Posterior vena cava (tissue), 2 donors: ENCODE data around the gene KRT24. TPM values are rescaled to one million over a fixed set of nuclear protein-coding genes. Genes with fewer than 3 reads are reported as not detected.

Experiments used
- DNase-seq: peaks from one replicate; pipeline ENCODE4 v3.0.0-alpha.2; 2020; ENCODE audit warnings: low spot score
- intact Hi-C, 2 donors: fragments of 100-400 bp; cut with DNase I; formaldehyde crosslinking; loops; one replicate each; pipeline versions ENCODE4 v1.14.1 to v1.14.2; 2022 to 2023
- total RNA-seq, 2 donors: library from RNA; stranded (reverse); fragmentation: NEBNext Ultra II Directional; extraction: Animal tissue kit (Norgen Biotek cat#: 25700); gene quantifications; one replicate each; pipeline ENCODE4 v1.2.1, GENCODE V29; 2021
- donor health status: DM: yes; HTN: yes; CAD: no.
- donor health status: DM: yes; HTN: yes; CAD: no.

The KRT24 gene
- total RNA-seq, 2 donors from 2014 or later = not detected

DNA sequence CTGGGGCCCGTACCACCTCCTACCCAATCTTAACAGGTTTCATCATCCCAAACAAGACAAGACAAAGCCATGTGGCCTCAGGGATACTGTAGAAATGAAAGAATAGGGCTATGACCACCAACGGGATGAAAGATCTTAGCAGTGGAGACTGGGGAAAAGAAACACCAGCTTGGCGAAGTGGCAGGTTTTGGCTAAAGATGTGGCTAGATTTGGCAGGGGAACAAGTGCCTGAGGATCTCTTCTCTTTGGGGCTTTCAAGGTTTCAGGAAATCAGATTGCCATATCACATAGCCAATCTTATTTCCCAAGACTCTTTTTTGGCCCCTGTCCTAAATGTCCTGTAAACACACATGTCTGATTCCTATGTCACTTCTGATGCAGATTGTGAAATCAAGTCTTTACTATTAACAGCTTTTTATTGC lies 6.9 kb downstream of the KRT24 start:
- intact Hi-C loops = no loop called here
- DNase-seq = no peak

DNA sequence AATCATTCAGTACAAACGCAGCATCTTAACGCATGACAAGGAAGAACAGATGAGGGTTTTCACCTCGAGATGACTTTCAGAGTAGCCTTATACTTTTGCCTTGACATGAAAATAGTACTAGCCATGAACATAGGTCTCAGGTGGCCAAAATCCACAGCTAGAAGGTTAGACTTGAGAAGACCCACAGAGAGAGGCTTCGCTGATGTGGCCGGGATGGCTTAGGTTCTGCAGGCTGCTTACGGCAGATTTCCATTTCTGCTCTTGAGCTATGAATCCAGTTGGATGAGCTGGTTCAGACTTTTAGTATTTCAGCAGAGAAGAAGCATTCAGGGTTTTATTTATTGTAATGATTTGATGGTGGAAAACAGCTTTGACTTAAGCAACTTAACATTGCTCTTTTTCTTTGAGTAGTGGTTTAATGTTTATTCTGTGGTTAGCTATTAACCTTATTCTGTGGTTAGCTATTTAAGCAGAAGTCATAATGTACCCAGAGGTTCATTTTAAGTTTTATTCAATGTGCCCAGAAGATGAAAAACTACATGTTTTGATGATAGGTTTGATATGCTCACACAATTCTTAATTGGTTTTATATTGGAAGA lies 7.6 kb downstream of the KRT24 start:
- DNase-seq = no peak
- intact Hi-C loops = loop anchor here in 1 of 2 donors (1.0 kb wide), 1 partner anchor 45 kb away; no protein-coding TSS in a partner anchor

DNA sequence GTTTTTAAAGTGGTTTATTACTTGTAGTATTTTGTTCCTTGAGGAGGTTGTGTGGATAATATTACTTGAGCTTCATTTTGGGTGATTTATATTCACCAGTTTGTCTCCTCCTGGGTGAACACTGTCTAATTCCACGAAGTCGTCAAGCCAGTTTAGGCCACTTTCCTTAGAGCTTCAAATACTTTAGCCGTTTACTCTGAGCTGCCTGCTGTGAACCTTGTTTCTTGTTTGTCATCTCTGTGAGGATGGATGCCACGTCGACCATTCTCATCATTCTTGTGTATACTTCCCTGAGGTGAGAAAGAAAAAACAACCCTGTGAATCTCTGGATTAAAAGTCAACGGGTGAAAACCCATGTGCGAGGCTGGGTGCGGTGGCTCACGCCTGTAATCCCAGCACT lies 9.0 kb downstream of the KRT24 start:
- DNase-seq = no peak
- intact Hi-C loops = no loop called here

DNA sequence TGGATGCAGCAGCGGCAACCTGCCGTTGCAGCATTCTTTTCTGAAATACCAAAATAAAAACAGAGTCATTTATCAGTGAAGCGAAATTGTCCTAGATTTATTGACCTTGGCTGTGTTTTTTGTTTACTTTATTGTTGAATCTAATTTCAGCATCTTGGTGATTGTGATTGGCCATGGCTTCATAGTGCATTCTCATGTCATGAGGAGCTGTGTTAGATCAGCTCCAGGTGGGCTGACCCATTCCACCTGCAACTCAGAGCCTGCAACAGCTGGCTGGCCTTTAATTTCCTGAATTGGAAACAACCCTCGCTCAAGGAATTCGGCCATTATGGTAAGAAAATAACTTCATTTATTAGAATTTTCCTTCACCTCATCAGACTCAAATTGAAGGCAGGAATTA lies 16.4 kb downstream of the KRT24 start:
- no peak for DNase-seq
- intact Hi-C loops = no loop called here

DNA sequence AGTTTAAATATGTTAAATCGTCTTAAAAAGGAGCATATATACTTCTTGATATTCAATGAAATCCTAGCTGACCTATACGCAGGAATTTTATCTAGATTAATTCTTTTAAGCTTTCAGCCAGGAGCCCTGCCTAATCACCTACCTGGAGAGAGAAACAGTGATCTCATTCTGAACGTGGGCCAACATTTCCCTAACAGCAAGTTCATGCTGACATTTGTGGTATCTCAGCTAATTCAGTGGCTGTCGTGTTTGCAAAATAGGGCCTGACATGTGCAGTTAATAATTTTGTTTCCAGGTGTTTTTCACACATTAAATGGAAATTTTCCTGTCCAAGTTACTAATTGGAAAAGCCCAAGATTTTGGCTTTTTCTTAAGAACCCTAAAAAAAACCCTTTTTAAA lies 17.4 kb downstream of the KRT24 start:
- DNase-seq = no peak
- intact Hi-C loops = no loop called here

DNA sequence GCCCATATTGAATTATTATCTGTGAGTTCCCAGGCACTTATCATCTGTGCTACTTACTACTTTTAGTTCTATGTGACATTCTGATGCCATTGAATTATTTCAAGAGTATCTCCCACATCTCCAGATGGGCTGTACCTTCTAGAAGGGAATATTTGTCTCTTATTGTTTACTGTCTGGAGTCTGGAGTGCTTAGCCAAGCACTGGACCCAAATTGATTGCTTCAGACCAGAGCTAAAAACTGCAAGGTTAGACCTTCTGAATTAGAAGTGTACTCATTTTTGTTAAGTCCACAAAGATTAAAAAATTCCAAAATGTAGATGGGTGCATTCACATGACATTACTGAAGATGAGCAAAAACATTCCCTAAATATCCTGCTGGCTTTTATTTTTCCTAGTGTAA lies 22.6 kb downstream of the KRT24 start:
- intact Hi-C loops = no loop called here
- no peak for DNase-seq

DNA sequence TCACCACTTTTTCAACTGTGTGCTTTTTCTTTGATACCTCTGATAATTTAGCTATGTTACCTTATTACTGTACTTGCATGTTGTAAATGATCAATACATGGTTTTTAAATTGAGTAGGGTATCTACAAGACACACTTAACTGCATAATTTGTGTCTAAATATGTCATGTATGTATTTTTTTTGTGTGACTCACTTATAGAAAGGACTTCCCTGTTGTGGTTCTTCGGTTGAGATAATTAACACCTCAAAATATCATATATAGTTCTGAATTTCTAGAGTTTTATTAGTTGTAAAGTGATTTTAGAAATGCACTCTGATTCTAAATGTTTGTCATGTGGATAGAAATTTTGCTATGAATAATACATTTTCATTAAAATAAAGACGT lies 24.0 kb downstream of the KRT24 start:
- DNase-seq = no peak

DNA sequence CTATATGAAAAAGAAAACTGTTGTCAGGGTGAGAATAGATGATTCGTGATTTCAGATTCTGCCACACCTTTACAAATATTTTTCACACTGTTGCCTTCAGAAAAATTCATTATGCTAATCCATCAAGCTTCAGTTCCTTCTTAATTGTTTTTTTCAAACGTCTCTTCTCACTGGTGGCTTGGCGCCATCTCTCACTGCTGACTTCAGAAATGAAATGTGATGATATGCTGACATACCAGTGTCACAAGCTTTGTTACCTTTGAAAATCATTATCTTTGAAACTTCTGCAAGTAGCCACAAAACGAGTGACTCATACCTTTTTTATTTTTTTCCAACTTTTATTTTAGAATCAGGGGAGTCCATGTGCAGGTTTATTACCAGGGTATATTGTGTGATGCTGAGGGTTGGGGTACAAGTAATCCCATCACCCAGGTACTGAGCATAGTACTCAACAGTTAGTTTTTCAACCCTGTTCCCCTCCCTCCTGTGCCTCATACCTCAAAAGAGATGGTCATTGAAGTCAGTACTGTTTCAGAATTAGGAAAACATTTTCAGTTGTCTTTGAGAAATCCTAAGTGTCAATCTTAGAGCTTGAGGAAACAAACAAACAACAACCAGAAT lies 24.5 kb downstream of the KRT24 start:
- intact Hi-C loops = no loop called here
- DNase-seq = no peak

More for the DNA sequence above, 24.0 kb downstream of the KRT24 start:
- intact Hi-C loops = no loop called here

DNA sequence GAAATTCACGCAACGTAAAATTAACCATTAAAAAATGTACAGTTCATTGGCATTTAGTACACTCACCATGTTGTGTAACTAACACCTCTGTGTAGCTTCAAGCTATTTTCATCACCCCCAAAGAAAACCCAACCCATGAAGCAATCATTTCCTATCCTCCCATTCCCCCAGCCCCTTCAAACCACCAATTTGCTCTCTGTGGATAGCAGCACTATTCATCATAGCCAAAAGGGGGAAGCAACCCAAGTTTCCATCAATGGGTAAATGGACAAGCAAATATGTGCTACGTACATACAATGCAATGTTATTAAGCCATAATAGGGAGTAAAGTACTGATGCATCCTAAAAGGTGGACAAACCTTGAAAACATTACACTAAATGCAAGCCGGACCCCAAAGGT lies 27.6 kb downstream of the KRT24 start:
- no peak for DNase-seq
- intact Hi-C loops = no loop called here

DNA sequence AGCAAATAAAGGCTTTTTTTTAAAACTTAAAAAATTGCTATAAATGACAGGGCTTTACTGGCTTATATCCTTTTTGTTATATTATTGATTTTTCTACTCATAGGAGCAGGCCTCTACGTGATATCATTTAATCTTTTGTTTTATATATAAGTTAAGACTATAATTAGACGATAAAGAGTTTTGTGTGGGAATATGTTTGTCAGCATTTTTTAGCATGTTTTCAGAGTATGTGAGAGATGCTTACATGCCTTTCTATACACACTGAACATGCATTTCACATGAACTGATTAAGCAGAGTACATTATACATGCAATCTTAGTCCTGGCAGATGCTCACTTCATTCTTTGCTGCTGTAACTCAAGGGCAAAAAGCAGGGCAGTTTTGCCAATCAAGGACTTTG lies 30.9 kb downstream of the KRT24 start:
- DNase-seq = no peak
- intact Hi-C loops = no loop called here

DNA sequence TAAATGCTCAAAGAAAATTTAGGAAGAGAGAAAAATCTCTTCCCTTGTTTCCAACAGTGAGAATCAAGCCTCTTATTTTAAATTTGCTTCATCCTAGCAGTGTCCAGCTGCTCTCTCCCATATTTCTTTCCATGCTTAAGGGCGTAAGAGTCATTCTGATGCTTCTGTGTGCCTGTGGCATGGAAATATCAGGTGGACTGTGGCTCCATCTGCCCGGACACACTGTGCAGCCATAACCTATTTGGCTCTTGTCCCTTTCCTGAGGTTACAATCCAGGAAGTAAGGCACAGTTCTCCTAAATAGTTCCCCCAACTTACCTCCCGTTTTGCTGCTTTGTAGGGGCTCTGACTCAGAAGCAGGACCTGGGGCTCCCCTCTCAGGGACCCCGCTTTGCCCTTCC lies 32.3 kb downstream of the KRT24 start:
- intact Hi-C loops = no loop called here
- no peak for DNase-seq

DNA sequence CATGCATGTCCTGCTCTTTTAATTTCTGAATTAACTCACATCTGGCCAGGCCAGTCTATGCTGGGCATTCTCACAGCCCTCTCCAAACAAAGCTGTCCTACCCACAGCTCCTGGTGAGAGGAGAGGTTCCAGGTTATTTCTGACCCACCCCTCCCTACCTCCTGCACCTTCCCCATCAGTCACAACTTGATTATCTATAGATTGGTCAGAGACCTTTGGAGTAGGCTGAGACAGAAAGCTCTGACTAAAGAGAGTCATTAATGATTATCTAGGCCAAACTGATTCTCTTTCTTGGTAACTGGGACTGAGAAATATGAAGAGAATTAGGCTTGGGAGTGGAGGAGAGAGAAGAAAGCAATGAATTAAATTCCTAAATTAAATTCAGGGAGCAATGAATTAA lies 37.2 kb downstream of the KRT24 start:
- intact Hi-C loops = loop anchor here in 1 of 2 donors (10.0 kb wide), 1 partner anchor 528 kb away; no protein-coding TSS in a partner anchor
- DNase-seq = no peak

DNA sequence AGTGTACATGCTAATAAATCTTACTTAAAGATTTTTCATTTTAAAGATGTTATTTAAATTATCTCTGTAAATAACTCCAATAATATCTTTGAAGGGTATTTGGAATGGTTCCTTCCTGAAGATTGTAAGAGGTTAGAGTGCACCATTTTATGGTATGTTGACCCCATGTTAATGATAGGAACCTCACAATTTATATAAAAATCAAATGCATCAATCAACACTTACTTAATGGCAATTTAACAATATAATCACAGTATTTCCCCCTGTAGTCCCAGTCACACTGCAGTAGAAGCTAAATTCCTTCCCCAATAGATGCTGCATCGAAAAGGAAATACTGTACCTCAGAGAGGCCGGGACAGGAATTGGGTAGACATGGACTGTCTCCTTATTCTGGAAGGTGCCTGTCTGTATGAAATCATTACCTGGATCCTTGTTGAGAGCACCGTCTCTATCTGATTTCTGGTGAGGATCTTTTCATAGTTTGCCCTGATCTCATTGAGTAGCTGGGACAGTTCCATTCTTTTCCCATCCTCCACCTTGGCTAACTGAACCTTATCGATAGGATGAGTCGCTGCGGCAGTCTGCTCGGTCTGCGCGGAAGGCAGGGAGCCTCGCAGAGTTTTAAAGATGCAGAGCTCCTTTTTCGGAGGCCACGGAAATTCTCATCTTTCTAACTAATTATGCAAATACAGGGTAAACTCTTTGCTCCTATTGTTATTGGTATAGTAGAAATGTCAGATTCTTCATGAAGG lies 38.8 kb downstream of the KRT24 start, which contains the start of gene KRT222:
KRT222 (minus strand) TSS at position 596 of the 752 bp plus-strand sequence; CDS start at position 518, 78 bp downstream.
- intact Hi-C loops = loop anchor here in 1 of 2 donors (10.0 kb wide), 1 partner anchor 530 kb away; no protein-coding TSS in a partner anchor
- no peak for DNase-seq

DNA sequence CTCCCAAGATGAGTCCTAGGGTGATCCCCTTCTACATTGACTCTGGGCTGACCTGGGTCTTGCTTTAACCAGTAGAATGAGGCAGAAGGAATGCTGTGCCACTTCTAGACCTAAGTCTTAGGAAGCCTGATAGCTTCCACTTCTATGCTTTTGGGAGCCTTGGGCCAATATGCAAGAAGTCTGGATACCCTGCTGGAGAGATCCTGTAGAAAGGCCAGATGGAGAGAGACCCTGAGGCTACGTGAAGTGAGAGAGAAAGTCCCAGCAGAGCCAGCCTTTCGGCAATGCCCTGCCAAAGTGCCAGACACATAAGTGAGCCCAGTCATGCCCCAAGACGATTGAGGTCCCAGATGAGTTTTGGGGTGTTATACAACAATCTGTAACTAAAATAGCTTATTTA lies 40.3 kb downstream of the KRT24 start:
- intact Hi-C loops = loop anchor here in 1 of 2 donors (10.0 kb wide), 1 partner anchor 532 kb away; no protein-coding TSS in a partner anchor
- no peak for DNase-seq

DNA sequence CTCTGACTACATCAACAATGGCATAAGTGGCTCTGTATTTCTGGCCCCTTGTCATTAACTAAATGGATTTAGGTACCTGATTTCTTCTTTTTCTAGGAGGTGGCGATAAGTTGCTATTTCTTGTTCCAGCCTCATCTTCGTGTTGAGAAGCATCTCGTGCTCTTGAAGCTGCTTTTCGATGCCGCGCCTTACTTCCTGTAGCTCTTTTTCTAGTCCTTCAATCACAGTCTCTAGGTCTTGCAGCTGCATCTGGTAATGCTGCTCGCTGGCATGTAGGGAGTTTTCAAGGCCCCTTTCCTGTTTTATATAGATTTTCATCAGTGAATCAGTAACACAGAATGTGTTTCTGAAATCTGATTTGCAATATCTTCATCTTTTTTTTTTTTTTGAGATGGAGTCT lies 43.6 kb downstream of the KRT24 start:
- DNase-seq = no peak
- intact Hi-C loops = loop anchor here in 1 of 2 donors (10.0 kb wide), 1 partner anchor 535 kb away; no protein-coding TSS in a partner anchor

DNA sequence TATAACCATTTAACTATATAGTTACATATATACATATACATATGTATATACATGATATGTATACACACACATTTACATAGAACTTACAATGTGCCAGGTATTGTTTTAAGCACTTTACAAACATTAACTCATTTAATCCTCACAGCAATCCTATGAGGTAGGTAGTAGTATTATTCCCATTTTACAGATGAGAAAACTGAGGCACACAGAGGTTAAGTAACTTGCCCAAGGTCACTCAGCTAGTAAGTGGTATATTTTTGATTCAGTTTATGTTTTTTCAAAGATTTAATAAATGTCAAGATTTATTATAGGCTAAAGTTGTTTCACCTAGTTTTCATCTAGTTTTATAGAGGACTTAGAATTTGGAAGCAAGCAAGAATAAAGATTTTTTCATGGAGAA lies 45.2 kb downstream of the KRT24 start:
- intact Hi-C loops = no loop called here
- no peak for DNase-seq

DNA sequence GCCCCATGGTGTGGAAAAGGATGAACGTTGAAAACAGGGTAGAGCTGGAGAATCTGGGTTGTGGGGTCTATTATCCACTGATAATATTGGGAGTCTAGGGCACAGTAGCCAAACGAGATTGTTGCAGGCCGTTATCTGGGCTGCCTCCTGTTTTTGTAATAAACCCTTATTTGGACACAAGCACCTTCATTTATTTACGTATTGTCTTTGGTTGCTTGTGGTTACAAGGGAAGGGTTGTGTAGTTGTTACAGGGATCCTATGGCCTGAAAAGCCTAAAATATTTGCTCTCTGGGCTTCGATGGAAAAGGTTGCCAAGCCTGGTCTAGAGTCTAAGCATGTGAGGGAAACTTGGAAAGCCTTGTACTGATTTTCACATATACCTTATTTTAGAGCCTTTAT lies 51.6 kb downstream of the KRT24 start:
- intact Hi-C loops = no loop called here
- no peak for DNase-seq

DNA sequence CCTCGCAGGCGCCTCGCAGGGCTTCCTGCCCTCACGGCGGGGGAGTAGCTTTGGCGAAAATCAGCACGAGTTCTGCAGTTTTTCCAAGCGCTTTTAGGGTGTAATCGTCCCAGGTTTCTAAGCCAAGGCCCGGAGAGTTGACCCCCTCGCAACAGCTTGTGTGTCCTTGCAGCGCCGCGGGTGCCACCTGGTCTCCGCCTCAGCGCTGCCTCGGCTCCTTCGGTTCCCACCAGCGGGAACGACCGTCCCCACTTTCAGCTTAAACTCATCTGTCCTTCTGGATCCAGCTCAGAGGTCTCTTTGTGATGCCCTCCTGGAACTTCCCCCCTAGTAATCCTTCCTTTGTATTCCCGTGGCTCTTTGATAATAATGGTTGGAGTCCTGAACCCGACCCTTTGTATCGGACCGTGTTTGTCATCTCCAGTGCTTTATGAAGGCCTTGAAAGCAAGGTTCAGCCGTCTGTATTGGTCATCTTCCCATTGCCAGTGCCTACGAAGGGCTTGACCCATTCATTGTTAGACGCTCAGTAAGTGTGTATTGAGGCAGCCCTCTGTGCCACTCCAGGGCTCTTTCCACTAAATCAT lies 55.1 kb downstream of the KRT24 start:
- no peak for DNase-seq
- intact Hi-C loops = no loop called here
